Posterior vena cava (tissue), 2 donors: Measurements from ENCODE around the gene LY86. TPM values are rescaled to one million over a fixed set of nuclear protein-coding genes. Genes with fewer than 3 reads are reported as not detected.

Experiments
- DNase-seq: peaks from one replicate; pipeline ENCODE4 v3.0.0-alpha.2; 2020; ENCODE audit warnings: low spot score
- intact Hi-C, 2 donors: fragments of 100-400 bp; cut with DNase I; formaldehyde crosslinking; loops; one replicate each; pipeline versions ENCODE4 v1.14.1 to v1.14.2; 2022 to 2023
- total RNA-seq, 2 donors: library from RNA; stranded (reverse); fragmentation: NEBNext Ultra II Directional; extraction: Animal tissue kit (Norgen Biotek cat#: 25700); gene quantifications; one replicate each; pipeline ENCODE4 v1.2.1, GENCODE V29; 2021
- donor health status: DM: yes; HTN: yes; CAD: no.
- donor health status: DM: yes; HTN: yes; CAD: no.

The LY86 gene
- total RNA-seq, 2 donors from 2014 or later, result 1.5 to 7.4 TPM

DNA sequence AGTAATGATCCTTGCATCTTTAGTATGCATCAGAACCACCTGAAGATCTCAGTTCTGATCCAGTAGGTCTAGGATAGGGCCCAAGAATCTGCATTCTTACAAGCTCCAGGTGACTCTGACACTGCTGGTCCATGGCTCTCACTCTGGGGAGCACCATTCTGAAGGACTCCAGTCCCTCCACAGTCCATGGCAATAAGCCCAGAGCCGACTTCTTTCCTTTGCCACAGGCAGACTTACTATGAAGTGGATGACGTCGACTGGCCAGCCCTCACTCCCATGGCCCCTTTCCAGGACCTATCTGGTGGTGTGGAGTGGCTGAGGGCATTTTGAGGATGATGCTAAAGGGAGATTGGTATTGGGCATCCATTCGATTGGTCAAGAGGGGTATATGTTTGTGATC lies 21.8 kb upstream of the LY86 start:
- DNase-seq, result no peak
- intact Hi-C loops, result no loop called here

DNA sequence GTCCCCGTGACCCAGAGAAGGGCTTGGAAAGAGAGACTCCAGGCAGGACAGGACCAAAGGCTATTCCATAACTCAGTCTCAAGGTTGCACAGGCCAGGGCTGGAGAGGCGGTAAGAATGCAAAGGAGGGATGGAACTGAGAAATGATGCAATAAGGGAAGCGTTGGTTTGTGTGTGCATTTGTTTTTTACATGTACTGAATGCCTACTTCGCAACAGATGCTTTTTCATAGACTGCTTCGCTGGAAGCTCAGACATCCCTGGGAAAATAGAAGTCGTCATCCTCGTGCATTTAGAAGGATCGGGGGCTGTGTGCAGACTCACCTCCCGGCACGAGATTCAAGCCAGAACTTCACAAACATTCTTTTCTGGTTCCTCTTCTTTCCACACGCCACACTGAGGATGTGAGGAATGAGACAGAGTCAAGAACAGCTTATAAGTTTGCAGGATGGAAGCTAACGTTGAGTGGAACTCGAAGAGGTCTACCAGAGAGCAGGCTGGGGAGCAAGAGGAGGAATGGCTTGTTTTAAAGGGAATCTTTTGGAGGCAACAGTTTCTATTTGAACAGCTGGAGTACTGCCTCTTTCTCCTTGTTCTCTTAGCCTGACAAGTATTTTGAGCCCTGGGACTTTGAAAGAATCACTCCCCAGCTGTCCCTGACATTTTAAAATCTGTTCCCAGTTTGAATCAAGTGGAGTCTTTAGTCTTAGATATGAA lies 19.3 kb upstream of the LY86 start:
- DNase-seq, result no peak
- intact Hi-C loops, result no loop called here

DNA sequence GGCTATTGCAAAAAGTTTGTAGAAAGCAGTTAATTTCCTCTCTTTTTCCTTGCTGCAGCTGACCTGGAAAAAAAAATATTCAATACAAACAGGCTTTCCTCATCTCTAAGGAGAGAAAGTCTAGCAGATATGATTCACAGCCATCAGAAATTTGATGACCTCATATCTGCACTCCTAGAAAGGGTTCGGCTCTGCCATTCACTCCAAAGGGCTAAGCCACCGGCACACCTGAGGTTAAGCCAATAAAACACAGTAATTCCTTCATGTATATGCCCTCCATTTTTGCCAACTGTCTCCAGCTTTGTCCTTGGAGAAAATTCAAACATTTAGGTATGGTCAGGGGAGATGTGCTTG lies 18.7 kb upstream of the LY86 start:
- DNase-seq, result no peak
- intact Hi-C loops, result no loop called here

DNA sequence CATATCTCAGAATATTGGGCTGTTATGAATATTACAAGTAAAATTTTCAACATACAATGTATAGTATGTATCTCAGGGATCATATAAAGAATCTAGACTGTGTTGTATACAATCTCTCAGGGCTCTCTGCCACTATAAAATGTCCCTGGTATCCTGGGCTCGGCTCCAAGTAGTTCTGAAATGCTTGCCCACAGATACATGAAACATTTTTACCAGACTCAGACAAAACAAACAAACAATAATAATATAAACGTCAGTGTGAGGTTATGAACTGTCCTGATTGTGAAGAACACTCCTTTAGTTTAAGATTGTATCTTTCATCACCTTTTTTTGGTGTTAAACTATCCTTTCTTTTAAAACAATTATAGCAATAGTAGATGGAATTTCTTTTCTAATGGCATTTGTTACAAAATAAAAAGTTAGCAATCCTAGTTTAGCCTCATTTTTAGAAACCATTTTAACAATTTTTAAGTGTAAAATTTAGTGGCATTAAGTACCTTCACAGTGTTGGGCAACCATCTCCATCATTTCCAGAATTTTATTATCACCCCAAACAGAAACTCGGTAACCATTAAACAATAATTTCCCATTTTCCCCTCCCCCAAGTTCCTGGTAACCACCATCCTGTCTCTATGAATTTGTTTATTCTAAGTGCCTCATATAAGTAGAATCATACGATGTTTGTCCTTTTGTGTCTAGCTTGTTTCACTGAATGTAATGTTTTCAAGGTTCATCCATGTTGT lies 17.4 kb upstream of the LY86 start:
- intact Hi-C loops, result no loop called here

DNA sequence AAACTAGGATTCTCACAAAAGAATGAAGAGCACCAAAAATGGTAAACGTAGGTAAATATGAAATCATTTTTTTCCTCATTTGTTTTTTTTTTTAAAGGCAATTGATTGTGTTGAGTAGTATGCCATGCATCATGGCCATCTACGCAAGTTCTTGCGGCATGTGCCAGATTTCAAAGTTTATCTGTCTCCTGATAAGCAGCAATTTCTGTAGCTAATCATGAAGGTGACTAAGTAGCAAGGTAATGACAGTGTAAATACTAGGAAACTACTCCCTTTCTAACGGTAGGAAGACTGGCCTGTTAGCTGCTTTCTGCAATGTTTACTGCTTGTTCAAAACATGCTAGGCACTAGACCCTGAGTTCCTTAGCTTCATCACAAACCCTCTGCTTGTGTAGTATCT lies 13.4 kb upstream of the LY86 start:
- DNase-seq, result no peak
- intact Hi-C loops, result no loop called here

More for the DNA sequence above, 17.4 kb upstream of the LY86 start:
- DNase-seq, result no peak

DNA sequence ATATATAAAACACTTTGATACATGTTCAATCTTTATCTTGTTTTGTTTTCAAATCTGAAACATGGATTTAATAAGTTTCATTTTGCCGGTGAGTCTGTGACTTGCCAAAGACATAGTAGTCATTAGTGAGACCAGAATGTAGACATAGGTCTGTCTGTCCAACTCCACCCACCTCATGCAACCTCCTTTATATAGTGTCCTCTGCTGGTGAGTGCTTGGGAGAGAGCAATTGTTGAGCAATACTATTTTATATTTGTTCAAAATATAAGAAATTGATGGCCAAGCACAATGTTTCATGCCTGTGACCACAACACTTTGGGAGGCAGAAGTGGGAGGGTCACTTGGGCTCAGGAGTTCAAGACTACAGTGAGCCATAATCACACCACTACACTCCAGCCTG lies 10.8 kb upstream of the LY86 start:
- no peak for DNase-seq
- intact Hi-C loops, result no loop called here

DNA sequence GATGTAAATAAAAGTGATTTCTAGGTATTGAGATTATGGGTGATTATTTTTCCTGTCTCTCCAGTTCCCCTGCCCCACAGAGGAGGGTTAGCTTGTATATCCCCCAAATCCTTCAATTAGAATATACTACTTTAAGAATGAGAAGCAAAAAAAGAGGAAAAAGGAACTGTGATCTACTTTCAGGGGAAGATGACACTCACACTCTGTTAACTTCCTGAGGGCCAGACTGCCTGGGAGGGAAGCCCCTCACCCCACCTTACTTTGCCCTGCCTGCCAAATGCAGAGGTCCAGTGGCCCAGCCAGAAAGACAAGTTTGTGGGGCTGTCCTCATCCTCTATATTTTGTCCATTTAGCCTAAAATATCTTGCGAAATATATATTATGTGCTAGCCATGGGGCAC lies 9.2 kb upstream of the LY86 start:
- DNase-seq, result no peak
- intact Hi-C loops, result no loop called here

DNA sequence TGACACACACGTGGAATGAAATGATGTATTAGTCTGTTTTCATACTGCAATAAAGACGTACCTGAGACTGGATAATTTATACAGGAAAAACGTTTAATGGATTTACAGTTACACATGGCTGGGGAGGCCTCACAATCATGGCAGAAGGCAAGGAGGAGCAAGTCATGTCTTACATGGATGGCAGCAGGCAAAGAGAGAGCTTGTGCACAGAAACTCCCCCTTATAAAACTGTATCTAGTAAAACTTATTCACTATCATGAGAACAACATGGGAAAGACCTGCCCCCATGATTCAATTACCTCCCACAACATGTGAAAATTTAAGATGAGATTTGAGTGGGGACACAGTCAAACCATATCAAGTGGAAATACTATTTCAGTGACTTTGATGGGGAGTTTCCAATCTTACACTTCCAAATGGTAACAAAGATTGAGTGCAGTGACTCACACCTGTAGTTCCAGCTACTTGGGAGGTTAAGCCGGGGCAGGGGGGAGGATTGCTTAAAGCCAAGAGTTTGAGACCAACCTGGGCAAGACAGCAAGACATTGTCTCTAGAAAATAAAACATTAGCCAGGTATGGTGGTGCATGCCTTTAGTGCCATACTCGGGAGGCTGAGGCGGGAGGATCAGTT lies 8.2 kb upstream of the LY86 start:
- intact Hi-C loops, result no loop called here
- DNase-seq, result no peak

DNA sequence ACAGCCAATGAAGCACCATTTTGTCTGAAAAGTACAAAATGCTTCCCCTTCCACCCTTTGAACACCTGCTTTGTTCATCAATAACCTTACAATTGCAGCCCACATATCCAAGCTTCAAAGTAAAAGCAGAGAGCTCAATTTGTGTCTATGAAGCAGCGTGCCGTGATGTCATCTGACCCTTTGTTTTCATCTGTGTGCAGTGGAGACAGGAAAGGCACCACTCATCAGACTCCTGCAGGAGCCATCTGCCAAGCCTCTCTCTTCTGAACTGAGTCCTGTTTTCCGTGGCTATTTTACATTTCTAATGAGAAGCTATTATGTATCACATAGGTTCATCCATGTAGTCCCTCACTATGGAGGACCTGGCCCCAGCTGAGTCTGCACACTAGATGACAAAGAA lies 7.5 kb upstream of the LY86 start:
- DNase-seq, result no peak
- intact Hi-C loops, result no loop called here

DNA sequence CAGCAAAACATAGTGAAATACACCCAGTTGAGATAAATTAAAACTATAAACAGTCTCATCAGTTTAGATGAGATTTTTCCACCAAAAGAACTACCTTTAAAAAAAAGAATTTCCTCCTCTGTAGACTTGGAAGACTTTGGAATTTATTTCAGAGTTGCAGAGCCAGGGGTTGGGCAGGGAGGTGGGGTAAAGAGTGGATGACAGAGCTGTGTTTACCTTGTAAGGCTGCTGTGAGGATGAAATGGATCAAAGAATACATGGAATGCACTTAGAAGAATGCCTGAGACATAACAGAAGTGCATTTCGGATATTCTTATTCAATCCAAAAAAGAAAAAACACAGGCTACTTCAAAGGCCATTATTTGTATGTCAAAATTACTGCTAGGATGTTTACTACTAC lies 6.4 kb upstream of the LY86 start:
- DNase-seq, result no peak
- intact Hi-C loops, result no loop called here

DNA sequence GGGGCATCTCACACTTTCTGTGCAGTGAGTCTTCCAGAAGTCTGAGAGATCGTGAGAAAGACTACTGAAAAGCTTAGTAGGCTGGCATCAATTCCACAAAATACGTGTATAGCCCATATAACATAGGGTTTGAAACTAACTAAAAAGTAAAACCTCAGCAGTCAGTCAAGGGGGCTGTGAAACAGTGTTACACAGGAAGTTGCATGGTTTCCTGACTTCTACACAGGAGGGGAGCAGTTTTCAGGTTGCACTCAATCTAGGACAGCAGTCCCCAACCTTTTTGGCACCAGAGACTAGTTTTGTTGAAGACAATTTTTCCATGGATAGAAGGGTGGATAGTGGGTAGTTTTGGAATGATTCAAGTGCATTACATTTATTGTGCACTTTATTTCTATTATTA lies 4.7 kb upstream of the LY86 start:
- intact Hi-C loops, result no loop called here
- DNase-seq, result no peak

DNA sequence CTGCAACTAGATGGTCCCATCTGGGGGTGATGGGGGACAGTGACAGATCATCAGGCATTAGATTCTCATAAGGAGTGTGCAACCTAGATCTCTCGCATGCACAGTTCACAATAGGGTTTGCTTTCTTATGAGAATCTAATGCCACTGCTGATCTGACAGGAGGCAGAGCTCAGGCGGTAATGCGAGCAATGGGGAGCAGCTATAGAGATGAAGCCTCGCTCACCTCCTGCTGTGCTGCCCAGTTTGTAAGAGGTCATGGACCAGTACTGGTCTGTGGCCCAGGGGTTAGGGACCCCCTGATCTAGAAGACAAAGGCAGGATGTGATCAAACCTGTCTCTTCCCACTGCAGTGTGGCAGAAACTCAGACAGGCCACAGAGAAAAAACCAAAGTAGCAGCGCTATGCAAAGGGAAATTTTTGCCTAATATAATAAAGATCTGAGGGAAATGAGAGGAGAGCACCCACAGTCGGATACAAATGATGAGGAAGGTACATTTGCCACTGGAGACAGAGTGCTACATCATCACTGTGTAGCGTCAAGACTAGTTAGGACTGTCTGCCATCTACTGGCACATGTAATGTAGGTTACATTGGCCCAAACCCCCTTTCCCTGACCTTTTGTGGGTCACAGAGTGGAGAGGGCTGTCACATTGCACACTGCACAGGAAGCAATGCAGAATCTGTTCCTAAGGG lies 4.1 kb upstream of the LY86 start:
- no peak for DNase-seq
- intact Hi-C loops, result no loop called here

DNA sequence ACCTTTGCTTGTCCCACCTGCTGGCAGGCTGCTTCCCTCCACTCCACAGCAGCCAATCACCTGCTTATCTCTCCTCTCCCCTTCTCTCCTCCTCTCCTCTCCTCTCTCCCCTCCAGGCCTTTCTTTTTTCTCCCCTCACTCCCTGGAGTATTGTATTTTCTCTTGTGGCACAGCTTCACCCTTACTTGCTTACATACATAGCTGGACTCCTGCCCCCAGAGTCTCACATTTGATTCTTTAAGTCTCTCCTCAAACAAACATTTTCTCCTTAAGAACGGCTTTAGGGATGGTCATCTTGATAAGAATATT lies 3.6 kb upstream of the LY86 start:
- intact Hi-C loops, result no loop called here
- no peak for DNase-seq

DNA sequence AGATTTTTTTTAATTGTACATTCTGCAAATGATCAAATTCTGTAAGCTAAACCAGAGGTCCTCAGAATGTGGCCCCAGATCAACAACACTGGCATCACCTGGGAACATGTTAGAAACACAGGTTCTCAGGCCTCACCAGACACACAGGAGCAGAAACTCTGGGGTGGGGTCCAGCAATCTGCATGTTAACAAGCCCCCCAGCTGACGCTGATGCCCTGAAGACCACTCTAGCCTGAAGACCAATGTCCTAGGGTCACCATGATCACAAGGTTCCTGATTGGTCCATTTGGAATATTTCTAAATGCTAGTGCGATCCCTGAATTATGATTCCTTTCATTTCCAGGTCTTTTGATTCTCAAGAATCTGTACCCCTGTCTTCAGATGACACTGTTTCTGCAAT lies 2.4 kb upstream of the LY86 start:
- intact Hi-C loops, result no loop called here
- no peak for DNase-seq

DNA sequence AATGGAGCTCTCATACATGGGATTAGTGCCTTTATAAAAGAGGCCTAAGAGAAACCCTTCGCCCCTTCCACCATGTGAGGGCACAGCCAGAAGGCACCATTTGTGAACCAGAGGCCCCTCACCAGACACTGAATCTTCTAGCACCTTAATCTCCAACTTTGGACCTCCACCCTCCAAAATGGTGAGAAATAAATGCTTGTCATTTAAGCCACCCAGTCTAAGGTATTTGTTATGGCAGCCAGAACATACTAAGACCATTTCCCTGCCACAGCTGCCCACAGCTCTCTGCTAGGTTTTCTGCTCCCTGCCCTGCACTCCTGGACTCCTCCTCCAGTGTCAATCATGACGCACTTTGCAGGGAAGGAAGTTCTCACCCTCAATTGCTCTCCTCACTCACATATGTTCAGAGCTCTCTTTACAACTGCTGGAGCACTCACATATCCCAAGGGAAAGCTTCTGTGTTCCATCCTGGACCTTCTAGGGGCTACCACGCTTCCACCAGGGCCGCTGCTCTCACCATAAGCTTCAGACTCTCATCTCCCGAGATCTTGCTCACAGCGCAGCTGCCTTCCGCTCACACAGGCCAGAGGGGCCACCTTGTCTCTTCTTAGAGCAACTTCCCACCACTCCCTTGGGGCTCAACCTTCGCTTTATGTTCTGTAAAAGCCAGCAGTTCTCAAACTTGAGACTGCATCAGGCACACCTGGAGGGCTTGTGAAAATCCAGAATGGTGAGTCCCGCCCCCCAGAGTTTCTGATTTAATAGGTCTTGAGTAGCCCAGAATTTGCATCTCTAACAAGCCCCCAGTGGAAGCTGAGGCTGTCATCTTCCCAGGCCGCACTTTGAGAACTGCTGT lies 1.6 kb upstream of the LY86 start:
- intact Hi-C loops, result no loop called here
- no peak for DNase-seq

DNA sequence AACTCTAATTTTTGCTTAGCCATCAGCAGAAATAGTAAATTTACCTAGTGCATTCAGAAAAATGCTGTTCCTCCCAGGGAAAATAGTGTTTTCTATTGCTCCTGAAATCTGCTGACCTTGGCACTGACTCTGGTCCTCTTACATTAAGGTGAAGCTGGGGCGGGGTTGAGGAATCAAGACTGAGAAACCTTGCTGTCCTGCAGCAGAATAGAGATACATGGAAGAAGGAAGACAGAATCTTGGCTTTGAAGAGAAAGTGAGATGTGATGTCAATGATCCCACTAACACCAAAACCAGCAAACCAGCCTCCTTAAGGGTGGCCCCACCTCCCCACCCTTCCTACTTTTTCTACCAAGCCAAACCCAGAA lies 840 bp upstream of the LY86 start:
- no peak for DNase-seq
- intact Hi-C loops, result no loop called here

DNA sequence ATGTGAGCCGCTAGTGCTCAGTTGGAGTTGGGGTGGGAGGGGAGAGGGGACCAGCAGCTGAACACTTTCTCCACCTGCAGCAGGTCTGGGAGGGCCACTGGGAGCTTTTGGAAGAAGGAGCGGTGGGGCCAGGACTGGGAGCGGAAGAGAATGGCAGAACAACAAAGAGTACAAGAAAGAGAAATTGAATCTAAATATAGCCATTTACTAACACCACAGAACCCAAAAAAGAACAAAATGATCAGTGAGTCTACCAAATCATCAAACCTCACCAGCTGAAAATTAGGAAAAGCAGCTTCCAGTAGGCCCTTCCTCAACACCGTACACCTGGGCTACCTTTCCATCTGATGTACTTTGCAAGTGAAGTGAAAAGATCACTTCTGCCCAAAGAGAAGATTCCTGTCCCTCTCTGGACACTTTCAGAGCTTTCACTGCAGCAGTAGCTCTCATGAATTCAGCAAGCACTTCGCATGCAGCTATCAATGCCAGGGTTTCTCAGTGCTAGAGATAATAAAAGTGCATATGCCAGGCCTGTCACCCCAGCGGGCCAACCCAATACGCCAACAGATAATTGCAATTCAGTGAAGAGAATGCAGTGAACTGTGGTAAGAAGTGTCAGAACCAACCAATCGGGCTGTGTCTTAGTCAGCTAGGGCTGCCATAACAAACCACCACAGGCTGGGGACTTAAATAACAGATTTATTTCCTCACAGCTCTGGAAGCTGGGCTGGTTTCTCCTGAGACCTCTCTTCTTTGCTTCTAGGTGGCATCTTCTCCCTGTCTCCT lies 597 bp downstream of the LY86 start:
- no peak for DNase-seq
- intact Hi-C loops, result no loop called here

DNA sequence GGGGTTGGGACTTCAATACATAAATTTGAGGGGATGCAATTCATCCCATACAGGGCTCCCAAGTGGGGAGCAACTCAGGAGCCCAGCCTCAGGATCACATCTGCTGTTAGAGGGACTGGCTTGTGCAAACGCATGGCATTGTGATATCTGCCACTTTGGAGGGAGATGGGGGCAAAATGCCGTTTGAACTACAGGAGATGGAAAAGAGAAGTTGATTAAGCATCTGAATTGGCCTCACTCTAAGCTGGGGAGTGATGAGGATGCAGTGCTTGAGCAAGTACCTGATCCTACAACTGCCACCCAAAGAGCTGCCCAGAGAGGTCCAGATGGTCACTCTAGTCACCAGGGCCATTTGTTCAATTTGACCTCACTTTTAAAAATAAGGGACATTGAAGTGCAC lies 2.0 kb downstream of the LY86 start:
- DNase-seq, result no peak
- intact Hi-C loops, result no loop called here
